Astrocyte (in vitro differentiated cells and primary cell): ENCODE measurements around the gene BCL2L14. TPM values are rescaled to one million over a fixed set of nuclear protein-coding genes. Genes with fewer than 3 reads are reported as not detected.
A peak's percentile ranks its signal among the peaks of the same experiment; 100 is the strongest.

Experiments
- DNase-seq: peaks from one replicate; pipeline ENCODE4 v3.0.0-alpha.2; 2010; ENCODE audit warnings: low read depth
- FAIRE-seq: peaks from 2 replicates; lab custom pipeline; 2011; peaks lifted over from hg19 to GRCh38; lab: Jason Lieb, UNC
- H2AFZ ChIP-seq: 2 replicates; pipeline ENCODE4 v1.6.0; 2012; ENCODE audit warnings: low read depth, low read length, inconsistent platforms
- H3K27ac ChIP-seq: 2 replicates; pipeline ENCODE4 v1.5.1; 2011; ENCODE audit warnings: low read depth, low read length, inconsistent platforms
- H3K27me3 ChIP-seq: 2 replicates; pipeline ENCODE4 v1.6.0; 2011; ENCODE audit warnings: low read length, inconsistent platforms; ENCODE audit not compliant: insufficient read depth
- H3K36me3 ChIP-seq: 2 replicates; pipeline ENCODE4 v1.5.1; 2011; ENCODE audit warnings: low read length, inconsistent platforms; ENCODE audit not compliant: insufficient read depth
- H3K4me1 ChIP-seq: 2 replicates; pipeline ENCODE4 v1.5.1; 2011; ENCODE audit warnings: low read length, inconsistent platforms; ENCODE audit not compliant: insufficient read depth
- H3K4me2 ChIP-seq: 2 replicates; pipeline ENCODE4 v1.6.0; 2012; ENCODE audit warnings: low read length, inconsistent platforms
- H3K4me3 ChIP-seq: 2 replicates; pipeline ENCODE4 v1.5.1; 2011; ENCODE audit warnings: low read depth, mild to moderate bottlenecking, low read length, inconsistent platforms; ENCODE audit not compliant: insufficient read depth
- H3K79me2 ChIP-seq: 2 replicates; pipeline ENCODE4 v1.6.0; 2012; ENCODE audit warnings: mild to moderate bottlenecking, low read length, inconsistent platforms; ENCODE audit not compliant: insufficient read depth
- H3K9ac ChIP-seq: 2 replicates; pipeline ENCODE4 v1.6.0; 2012; ENCODE audit warnings: mild to moderate bottlenecking, low read length, inconsistent platforms
- H3K9me3 ChIP-seq: 2 replicates; pipeline ENCODE4 v1.5.1; 2012; ENCODE audit warnings: low read depth, mild to moderate bottlenecking, low read length, inconsistent platforms; ENCODE audit not compliant: insufficient read depth
- H4K20me1 ChIP-seq: 2 replicates; pipeline ENCODE4 v1.6.0; 2012; ENCODE audit warnings: low read length, inconsistent platforms; ENCODE audit not compliant: insufficient read depth
- H3K27ac Mint-ChIP-seq: one replicate; pipeline ENCODE4 v1.8.0; 2021; ENCODE audit warnings: mild to moderate bottlenecking, mixed read lengths; ENCODE audit not compliant: unreplicated experiment
- H3K27me3 Mint-ChIP-seq: one replicate; pipeline ENCODE4 v1.8.0; 2021; ENCODE audit warnings: low read depth, mixed read lengths; ENCODE audit not compliant: unreplicated experiment
- H3K36me3 Mint-ChIP-seq: one replicate; pipeline ENCODE4 v1.8.0; 2021; ENCODE audit warnings: low read depth, mixed read lengths; ENCODE audit not compliant: unreplicated experiment
- H3K4me1 Mint-ChIP-seq: one replicate; pipeline ENCODE4 v1.8.0; 2021; ENCODE audit warnings: low read depth, mixed read lengths; ENCODE audit not compliant: unreplicated experiment
- H3K4me3 Mint-ChIP-seq: one replicate; pipeline ENCODE4 v1.8.0; 2021; ENCODE audit warnings: mild to moderate bottlenecking, moderate library complexity, mixed read lengths; ENCODE audit not compliant: unreplicated experiment
- H3K9me3 Mint-ChIP-seq: one replicate; pipeline ENCODE4 v1.8.0; 2021; ENCODE audit warnings: mild to moderate bottlenecking, mixed read lengths; ENCODE audit not compliant: unreplicated experiment
- EZH2 ChIP-seq: IDR thresholded peaks from 2 replicates; pipeline ENCODE4 v1.6.1; 2012; ENCODE audit warnings: mild to moderate bottlenecking, low read length, inconsistent platforms; ENCODE audit not compliant: insufficient read depth
- total RNA-seq: library from RNA; stranded (reverse); gene quantifications from 2 replicates; pipeline ENCODE4 v1.2.1, GENCODE V29; 2021
- TF ChIP-seq, protein P1 (sequence below): IDR thresholded peaks from 2 replicates; pipeline ENCODE4 v1.5.1; 2011; ENCODE audit warnings: low read depth, mild to moderate bottlenecking, inconsistent platforms, low read length, moderate library complexity; ENCODE audit not compliant: insufficient read depth

The BCL2L14 gene
- total RNA-seq, 1 donor from 2014 or later: not detected

DNA sequence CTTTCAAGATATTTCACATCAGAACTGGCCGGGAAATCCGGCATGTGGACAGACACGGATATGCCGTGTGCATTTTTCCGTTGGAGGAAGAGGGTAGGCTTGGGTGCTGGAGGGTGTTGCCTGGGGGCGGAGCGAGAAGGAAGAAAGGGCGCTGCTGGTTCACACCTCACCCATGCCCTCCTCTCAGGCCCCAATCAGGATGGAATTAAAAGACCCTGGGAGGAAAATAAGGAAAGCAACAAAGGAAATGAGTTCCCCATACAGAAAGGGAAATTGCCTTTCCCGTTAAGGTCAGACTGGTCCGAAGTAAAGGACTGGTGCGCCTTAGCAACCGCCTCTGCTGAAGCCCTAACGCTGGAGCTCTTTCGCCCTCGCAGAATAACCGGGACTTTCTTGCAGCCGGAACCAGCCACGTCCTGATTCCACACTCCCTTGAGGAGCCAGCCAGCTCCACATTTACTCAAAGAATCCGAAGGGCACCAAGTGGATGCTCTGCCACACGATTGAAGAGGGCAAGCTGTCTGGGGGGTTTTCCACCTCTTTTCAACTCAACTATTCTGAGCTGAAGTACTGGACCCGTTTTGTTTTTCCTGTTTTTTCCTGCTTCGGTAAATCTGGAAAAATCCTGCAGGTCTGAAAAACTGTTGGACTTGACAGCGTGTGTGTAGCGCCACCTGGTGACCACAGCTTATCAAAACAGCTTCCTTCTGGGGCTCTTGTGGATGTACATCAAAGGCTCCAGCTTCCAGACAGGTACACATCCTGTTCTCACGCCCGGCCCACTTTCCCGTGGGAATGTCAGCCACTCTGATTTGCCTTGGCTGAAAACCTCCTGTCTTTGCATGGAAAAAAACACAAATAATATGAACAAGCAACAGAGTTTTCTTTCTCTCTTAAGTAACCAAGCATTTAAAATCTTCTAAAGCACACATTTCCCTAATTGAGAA is 37.6 kb upstream of the BCL2L14 start:
- FAIRE-seq: peak; percentile 70

DNA sequence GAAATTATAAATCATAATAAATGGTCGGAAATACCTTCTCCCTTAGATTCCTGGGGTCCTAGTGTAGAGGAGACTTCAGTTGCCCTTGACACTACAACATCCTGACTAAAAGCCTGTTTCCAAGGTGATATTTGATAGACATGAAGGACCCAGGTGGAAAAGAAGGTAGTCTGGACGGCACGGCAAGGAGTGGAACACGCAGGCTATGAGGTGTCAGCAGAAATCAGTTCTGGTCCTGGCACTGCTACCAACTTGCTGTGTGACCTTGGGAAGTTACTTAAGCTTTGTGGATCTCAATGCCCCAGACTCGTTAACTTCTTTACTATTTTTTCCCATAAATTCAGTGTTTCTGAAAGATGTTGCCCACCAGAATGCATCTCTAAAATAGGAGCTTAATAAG is 36.9 kb upstream of the BCL2L14 start:
- TF ChIP-seq, protein P1, sequence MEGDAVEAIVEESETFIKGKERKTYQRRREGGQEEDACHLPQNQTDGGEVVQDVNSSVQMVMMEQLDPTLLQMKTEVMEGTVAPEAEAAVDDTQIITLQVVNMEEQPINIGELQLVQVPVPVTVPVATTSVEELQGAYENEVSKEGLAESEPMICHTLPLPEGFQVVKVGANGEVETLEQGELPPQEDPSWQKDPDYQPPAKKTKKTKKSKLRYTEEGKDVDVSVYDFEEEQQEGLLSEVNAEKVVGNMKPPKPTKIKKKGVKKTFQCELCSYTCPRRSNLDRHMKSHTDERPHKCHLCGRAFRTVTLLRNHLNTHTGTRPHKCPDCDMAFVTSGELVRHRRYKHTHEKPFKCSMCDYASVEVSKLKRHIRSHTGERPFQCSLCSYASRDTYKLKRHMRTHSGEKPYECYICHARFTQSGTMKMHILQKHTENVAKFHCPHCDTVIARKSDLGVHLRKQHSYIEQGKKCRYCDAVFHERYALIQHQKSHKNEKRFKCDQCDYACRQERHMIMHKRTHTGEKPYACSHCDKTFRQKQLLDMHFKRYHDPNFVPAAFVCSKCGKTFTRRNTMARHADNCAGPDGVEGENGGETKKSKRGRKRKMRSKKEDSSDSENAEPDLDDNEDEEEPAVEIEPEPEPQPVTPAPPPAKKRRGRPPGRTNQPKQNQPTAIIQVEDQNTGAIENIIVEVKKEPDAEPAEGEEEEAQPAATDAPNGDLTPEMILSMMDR: no peak
- TF ChIP-seq EZH2: no peak
- H3K9me3 ChIP-seq: no peaks in the 10 kb centered on the region
- H3K36me3 Mint-ChIP-seq: no peaks in the 10 kb centered on the region
- H3K4me2 ChIP-seq: no peak overlapping the region
- no peak overlapping the region for H3K27ac ChIP-seq
- H2AFZ ChIP-seq: no peak overlapping the region
- H3K9ac ChIP-seq: no peak overlapping the region
- H3K4me3 ChIP-seq: no peak overlapping the region
- no peak overlapping the region for H3K27ac Mint-ChIP-seq
- no peaks in the 10 kb centered on the region for H4K20me1 ChIP-seq
- no peaks in the 10 kb centered on the region for H3K27me3 ChIP-seq
- H3K79me2 ChIP-seq: no peaks in the 10 kb centered on the region
- H3K4me3 Mint-ChIP-seq: no peak overlapping the region
- peaks cover 6% of the 10 kb centered on the region for H3K27me3 Mint-ChIP-seq
- peaks cover 8% of the 10 kb centered on the region for H3K4me1 ChIP-seq
- peaks cover 4% of the 10 kb centered on the region for H3K9me3 Mint-ChIP-seq
- FAIRE-seq (no peak), DNase-seq (no peak)
- H3K4me1 Mint-ChIP-seq: peaks cover 5% of the 10 kb centered on the region
- no peaks in the 10 kb centered on the region for H3K36me3 ChIP-seq

More for the DNA sequence above, 37.6 kb upstream of the BCL2L14 start:
- Histone ChIP-seq H3K36me3 (no peaks in the 10 kb centered on the region), H3K79me2 (no peaks in the 10 kb centered on the region), H3K4me1 (peaks cover 8% of the 10 kb centered on the region), H3K27ac (peak overlapping the region; percentile 38), H3K4me3 (peak overlapping the region; percentile 50), H3K4me2 (peak overlapping the region; percentile 87), H3K9me3 (no peaks in the 10 kb centered on the region), H4K20me1 (no peaks in the 10 kb centered on the region), H3K27me3 (no peaks in the 10 kb centered on the region), H2AFZ (peak overlapping the region; percentile 83), H3K9ac (peak overlapping the region; percentile 69)
- peaks cover 4% of the 10 kb centered on the region for H3K9me3 Mint-ChIP-seq
- no peaks in the 10 kb centered on the region for H3K36me3 Mint-ChIP-seq
- TF ChIP-seq EZH2: no peak
- TF ChIP-seq, protein P1: peak; percentile 95
- H3K4me1 Mint-ChIP-seq: peaks cover 5% of the 10 kb centered on the region
- peaks cover 3% of the 10 kb centered on the region for H3K27me3 Mint-ChIP-seq
- DNase-seq: peak; percentile 74
- peak overlapping the region; percentile 60 for H3K4me3 Mint-ChIP-seq
- H3K27ac Mint-ChIP-seq: peak overlapping the region; percentile 66

DNA sequence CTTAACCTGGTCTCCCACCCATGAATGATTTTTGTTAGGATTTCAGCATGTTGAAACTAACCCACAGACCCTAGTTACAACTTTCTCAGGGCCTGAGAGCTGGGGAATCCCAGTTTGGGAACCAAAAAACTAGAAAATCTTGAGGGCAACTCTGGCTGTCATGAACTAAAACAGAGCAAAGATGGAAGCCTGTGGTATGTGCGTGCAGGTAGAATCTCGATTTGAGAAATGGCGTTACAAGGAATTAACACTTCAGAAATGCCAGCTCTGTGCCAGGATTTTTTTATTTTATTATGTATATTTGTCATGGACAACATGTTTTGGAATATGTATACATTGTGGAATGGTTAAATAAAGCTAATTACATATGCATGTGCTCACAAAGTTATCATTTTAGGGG is 36.4 kb upstream of the BCL2L14 start:
- no peak for FAIRE-seq

More for the DNA sequence above, 36.4 kb upstream of the BCL2L14 start:
- no peak overlapping the region for H3K4me2 ChIP-seq
- no peak overlapping the region for H2AFZ ChIP-seq
- H3K27ac ChIP-seq: no peak overlapping the region
- H4K20me1 ChIP-seq: no peaks in the 10 kb centered on the region
- H3K79me2 ChIP-seq: no peaks in the 10 kb centered on the region
- Mint-ChIP-seq H3K27me3 (peaks cover 6% of the 10 kb centered on the region), H3K4me1 (peaks cover 5% of the 10 kb centered on the region), H3K4me3 (no peak overlapping the region), H3K27ac (no peak overlapping the region), H3K9me3 (peaks cover 4% of the 10 kb centered on the region), H3K36me3 (no peaks in the 10 kb centered on the region)
- no peak overlapping the region for H3K4me3 ChIP-seq
- H3K9ac ChIP-seq: no peak overlapping the region
- no peak for DNase-seq
- no peaks in the 10 kb centered on the region for H3K27me3 ChIP-seq
- peaks cover 8% of the 10 kb centered on the region for H3K4me1 ChIP-seq
- H3K9me3 ChIP-seq: no peaks in the 10 kb centered on the region
- no peak for TF ChIP-seq EZH2
- TF ChIP-seq, protein P1: no peak
- no peaks in the 10 kb centered on the region for H3K36me3 ChIP-seq
